ENCODE data around the gene KLHL29.

KLHL29 gene

DNA sequence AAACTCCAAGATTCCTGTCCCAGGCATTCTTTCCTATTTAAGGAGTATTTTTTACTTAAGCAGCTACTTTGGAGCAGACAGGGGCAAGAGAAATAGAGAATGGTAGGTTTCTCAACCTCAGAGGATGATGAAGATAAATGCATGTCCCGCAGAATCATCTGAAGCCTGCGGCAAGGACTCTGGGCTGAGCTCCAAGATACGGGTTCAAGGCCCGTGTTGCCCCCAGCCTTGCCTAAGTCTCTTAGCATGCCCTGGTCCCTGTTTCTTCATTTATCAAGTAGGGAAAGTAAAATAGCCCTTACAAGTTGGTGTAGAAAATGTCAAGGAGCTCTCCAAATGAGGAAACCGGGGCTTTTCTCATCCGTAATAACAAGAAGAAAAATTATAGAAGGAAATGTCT, 214.0 kb downstream of the KLHL29 start:
- no peak for TF ChIP-seq POLR2AphosphoS5 (IDR thresholded peaks at IDR 0.05; ENCODE audit: low read depth)
- TF ChIP-seq SPI1 (IDR thresholded peaks at IDR 0.05; ENCODE audit: borderline replicate concordance, low read depth): no peak
- TF ChIP-seq REST (IDR thresholded peaks at IDR 0.05; ENCODE audit: insufficient replicate concordance, low read depth): no peak
- no peak for DNase-seq (ENCODE audit: low read depth in 1 of 2, low spot score in 1 of 2)
- H3K27ac ChIP-seq (replicated peaks): no peak overlapping the region
- no peak overlapping the region for H3K4me3 ChIP-seq (replicated peaks; ENCODE audit: insufficient read depth, low read length)
- peaks cover 3% of the 10 kb centered on the region for H3K27me3 ChIP-seq (ENCODE audit: insufficient read depth, poor library complexity, severe bottlenecking)

DNA sequence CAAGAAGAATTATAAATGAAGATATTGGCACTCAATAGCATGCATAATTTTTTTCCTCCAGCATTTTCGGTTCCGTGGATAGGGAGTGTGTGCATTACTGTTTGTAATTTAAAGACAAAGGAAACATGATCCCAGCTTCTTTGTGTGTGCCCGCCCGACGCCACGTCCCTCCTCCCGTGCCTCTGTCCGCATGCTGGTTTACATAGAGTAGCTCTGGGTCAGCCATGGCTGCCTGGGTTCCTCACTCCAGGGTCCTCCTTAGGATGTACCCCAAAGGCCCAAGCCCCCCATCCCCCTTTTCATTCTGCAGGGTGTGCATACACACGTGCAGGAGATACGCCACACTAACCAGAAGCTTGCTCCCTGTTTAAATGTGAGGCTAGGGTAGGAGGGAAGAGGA, 214.7 kb downstream of the KLHL29 start:
- Histone ChIP-seq H3K27me3 (ENCODE audit: insufficient read depth, poor library complexity, severe bottlenecking) (peaks cover under 1% of the 10 kb centered on the region), H3K4me3 (replicated peaks; ENCODE audit: insufficient read depth, low read length) (no peak overlapping the region), H3K27ac (replicated peaks) (no peak overlapping the region)
- no peak for DNase-seq (ENCODE audit: low read depth in 1 of 2, low spot score in 1 of 2)
- TF ChIP-seq CTCF (IDR thresholded peaks at IDR 0.05; ENCODE audit: insufficient read depth, low read length) (no peak), REST (IDR thresholded peaks at IDR 0.05; ENCODE audit: insufficient replicate concordance, low read depth) (no peak), SPI1 (IDR thresholded peaks at IDR 0.05; ENCODE audit: borderline replicate concordance, low read depth) (no peak), GABPA (IDR thresholded peaks at IDR 0.05; ENCODE audit: low read depth) (no peak), POLR2AphosphoS5 (IDR thresholded peaks at IDR 0.05; ENCODE audit: low read depth) (no peak)

DNA sequence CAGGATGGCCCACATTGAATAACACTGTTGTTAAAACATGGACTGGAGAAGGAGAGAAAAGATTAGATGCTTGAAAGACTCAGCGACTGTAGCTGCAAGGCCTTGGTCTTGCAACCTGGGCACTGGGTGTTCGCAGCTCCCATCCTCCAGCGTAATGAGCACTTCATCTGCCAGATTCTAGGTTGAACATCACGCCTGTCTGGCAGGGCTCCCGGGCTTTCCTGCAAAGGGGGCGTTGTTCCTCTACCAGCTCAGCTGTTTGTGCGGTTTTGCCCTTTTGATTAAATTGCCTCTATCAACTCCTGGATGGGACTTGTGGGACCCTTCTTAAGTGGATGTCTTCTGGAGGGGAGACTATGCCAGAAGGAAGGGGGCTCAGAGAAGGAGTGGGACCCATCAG, 215.4 kb downstream of the KLHL29 start:
- TF ChIP-seq POLR2AphosphoS5 (IDR thresholded peaks at IDR 0.05; ENCODE audit: low read depth) (no peak), GABPA (IDR thresholded peaks at IDR 0.05; ENCODE audit: low read depth) (no peak), REST (IDR thresholded peaks at IDR 0.05; ENCODE audit: insufficient replicate concordance, low read depth) (no peak), SPI1 (IDR thresholded peaks at IDR 0.05; ENCODE audit: borderline replicate concordance, low read depth) (no peak), CTCF (IDR thresholded peaks at IDR 0.05; ENCODE audit: insufficient read depth, low read length) (no peak)
- Histone ChIP-seq H3K27me3 (ENCODE audit: insufficient read depth, poor library complexity, severe bottlenecking) (no peaks in the 10 kb centered on the region), H3K4me3 (replicated peaks; ENCODE audit: insufficient read depth, low read length) (no peak overlapping the region), H3K27ac (replicated peaks) (no peak overlapping the region)
- DNase-seq (ENCODE audit: low read depth in 1 of 2, low spot score in 1 of 2): no peak

Data from HL-60 (cell line).